Amniotic epithelial cell (primary cell): ENCODE data around the gene CISD1.
A peak's percentile ranks its signal among the peaks of the same experiment; 100 is the strongest.

ENCODE experiments used
- DNase-seq: peaks from one replicate; pipeline ENCODE4 v3.0.0-alpha.2; 2010; ENCODE audit warnings: low read depth

CISD1 gene

DNA sequence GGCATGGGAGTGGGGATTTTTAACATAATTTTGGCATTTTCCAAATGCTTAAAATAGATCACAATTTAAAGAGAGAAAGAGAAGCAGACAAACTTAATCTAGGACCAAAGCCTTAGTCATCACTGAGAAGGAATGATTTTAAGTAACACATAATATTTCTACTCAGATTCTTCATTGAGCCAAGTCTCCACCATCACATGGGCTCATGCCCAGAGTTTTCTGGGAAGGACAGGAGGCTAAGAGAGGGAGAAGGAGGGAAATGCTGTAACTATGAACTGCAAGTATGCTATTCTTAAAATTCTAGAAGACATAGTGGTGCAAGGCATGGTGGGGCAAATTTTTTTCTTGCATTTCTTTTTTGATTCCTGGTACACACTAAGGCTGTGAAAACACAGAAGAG is 42.1 kb downstream of the CISD1 start:
- DNase-seq: no peak

DNA sequence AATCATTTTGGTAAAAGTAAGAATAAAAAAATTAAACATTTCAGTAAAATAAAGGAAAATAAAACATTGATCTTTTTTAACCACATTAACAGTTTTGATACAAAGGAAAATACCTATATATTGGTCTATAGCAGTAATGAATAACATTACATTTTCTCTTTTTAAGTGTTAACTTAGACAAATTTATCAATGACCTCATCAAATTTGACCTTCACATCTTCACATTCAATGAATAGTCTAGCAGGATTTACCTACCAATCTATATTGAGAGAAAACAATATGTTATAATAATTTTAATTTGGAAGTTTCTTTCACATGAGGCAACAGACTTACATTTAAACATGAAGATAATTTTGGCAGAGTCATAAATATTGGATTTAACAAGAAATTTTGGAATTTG is 47.9 kb downstream of the CISD1 start:
- DNase-seq: no peak

GRCh38 chr10:58318346-58318745 is 49.4 kb downstream of the CISD1 start:
- peak; percentile 84 for DNase-seq

GRCh38 chr10:58319599-58319998 is 50.6 kb downstream of the CISD1 start:
- DNase-seq: peak; percentile 6

DNA sequence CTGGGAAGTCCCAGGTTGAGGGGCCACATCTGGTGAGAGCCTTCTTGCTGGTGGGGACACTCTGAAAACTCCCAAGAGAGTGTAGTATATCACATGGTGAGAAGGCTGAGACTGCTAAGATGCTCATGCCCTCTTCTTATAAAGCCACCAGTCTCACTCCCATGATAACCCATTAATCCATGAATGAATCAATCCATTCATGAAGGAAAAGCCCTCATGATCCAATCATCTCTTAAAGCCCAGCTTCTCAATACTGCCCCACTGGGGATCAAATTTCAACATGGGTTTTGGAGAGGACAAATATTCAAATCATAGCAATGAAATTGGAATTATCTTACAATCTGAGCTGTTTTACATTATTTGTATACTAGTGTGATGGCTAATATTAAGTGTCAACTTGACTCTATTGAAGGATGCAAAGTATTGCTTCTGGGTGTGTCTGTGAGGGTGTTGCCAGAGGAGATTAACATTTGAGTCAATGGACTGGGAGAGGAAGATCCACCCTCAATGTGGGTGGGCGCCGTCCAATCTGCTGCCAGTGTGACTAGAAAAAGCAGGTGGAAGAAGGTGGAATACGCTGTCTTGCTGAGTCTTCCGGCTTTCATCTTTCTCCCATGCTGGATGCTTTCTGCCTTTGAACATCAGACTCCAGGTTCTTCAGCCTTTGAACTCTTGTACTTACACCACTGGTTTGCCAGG is 51.5 kb downstream of the CISD1 start:
- DNase-seq: no peak

- DNase-seq: peak; percentile 47
Measured at GRCh38 chr10:58322072-58322834, 53.3 kb downstream of the CISD1 start.

GRCh38 chr10:58322835-58323209 is 53.9 kb downstream of the CISD1 start:
- DNase-seq: no peak

- DNase-seq: peak; percentile 72
Measured at GRCh38 chr10:58326967-58327381, 58.0 kb downstream of the CISD1 start.

DNA sequence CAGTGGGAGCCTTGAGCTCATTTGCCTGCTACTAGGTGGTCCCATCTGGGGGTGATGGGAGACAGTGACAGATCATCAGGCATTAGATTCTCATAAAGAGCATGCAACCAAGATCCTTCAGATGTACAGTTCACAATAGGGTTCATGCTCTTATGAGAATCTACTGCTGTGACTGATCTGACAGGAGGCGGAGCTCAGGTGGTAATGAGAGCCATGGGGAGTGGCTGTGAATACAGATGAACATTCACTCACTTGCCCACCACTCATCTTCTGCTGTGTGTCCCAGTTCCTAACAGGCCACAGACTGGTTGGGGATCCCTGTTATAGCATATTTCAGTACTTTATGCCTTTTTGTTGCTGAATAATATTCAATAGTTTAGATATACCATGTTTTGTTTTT is 59.3 kb downstream of the CISD1 start:
- no peak for DNase-seq

- no peak for DNase-seq
Measured at GRCh38 chr10:58330431-58330830, 61.5 kb downstream of the CISD1 start.

DNA sequence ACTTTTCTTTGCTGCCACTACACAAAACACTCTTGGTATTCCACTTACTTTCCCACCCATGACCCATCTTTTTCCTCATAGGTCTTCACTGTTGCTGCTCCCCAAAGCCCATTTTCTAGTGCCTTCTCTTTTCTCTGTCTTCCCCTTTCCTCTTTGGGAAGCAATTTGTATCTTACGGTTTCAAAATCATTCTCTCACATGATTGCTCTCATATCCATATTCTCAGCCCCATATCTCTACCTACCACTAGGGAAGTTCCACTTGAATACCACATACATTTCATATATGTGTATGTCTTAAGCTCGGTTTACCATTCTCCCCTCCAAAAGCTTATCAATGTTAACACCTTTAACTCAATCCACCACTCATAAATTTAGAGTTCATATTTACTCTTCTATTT is 62.7 kb downstream of the CISD1 start:
- DNase-seq: no peak

DNA sequence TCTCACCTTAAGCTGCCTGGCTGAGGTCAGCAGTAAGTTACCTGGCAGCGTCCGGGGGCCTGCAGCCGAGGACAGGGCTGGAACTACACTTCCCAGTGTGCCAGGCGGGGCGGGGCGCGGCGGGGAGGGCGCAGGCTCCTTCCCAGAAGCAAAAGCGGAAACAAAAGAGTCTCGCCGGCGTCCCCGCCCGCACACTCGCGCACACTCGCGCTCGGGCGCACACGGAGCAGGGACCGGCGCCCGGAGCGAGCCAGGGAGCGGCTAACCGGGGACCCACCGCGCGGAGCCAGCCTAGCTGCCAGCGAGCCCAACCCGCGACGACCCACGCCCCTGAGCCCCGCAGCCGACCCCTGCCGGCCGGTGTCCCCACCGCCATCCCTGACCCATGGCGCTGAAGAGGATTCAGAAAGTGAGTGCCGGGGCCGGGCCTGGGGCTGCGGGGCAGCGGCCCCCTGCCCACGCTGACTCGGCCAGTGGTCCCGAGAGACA is 65.9 kb downstream of the CISD1 start, which contains the start of gene UBE2D1:
UBE2D1 (plus strand) TSS at position 190 of the 489 bp plus-strand sequence; CDS start at position 386, 196 bp downstream.
- peak; percentile 56 for DNase-seq

GRCh38 chr10:58335306-58336005 is 66.5 kb downstream of the CISD1 start:
- DNase-seq: peak; percentile 45

DNA sequence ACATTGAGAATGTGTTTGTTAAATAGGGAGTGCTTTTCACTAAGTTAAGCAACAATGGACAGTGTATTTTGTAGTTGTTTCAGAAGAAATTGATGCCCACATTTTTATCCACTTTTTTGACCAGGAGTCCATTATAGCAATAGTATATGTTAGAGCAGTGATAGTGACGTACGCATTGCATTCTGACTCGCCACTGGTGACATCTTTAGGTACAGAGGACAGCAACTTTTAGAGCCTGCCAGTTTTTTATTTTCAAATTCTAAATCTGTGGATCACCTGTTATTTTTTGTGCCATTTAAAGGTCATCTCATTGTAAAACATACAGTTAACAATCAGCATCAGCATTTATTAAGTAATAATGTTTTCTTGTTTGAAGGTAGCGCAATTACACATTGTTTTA is 67.3 kb downstream of the CISD1 start:
- DNase-seq: no peak
